Ramos (cell line): ENCODE measurements around the gene ATP6V1F.

Experiments
- in situ Hi-C: fragments of 300-500 bp; cut with MboI; formaldehyde crosslinking; loops from one replicate; pipeline ENCODE4 v1.14.3; 2022; ENCODE audit warnings: low sequenced_read_pairs; ENCODE audit not compliant: unreplicated experiment

Gene ATP6V1F, protein sequence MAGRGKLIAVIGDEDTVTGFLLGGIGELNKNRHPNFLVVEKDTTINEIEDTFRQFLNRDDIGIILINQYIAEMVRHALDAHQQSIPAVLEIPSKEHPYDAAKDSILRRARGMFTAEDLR

DNA sequence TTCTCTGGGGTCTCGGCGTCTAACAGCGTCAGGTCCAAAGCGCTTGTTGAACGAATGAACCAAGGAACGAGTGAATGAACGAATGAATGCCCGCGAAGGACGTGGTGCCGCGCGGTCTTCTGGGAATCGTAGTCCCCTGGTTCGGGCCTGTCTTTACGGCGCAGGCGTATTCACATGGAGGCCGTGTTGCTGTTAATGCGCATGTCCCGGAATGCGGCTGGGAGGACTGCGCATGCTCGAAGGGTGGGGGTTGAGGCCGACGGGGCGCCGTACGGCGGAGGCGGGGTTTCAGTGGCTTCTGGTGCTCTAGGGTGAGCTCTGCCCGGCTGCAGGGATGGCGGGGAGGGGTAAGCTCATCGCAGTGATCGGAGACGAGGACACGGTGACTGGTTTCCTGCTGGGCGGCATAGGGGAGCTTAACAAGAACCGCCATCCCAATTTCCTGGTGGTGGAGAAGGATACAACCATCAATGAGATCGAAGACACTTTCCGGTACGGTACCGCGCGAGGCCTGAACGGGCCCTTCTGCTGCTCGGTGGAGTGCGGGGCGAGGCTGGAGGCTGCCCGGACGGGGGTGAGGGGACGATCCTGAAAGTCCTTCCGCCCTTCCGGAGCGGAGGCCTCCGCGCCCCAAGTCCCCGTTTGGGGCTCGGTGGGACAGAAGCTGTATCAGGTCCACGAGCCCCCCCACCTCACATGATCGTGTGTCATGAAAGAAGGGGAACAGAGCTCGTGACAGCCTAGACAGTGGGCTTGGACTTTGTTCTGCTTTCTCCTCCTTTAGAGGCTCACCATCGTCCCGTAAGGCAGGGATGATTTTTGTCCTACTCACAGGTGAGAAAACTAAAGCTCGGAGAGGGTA is at the start of gene ATP6V1F:
Gene ATP6V1F (plus strand): TSS at position 286 of the 862 bp plus-strand sequence. CDS start 49 bp downstream, at position 335.
- in situ Hi-C loops: no loop called here

DNA sequence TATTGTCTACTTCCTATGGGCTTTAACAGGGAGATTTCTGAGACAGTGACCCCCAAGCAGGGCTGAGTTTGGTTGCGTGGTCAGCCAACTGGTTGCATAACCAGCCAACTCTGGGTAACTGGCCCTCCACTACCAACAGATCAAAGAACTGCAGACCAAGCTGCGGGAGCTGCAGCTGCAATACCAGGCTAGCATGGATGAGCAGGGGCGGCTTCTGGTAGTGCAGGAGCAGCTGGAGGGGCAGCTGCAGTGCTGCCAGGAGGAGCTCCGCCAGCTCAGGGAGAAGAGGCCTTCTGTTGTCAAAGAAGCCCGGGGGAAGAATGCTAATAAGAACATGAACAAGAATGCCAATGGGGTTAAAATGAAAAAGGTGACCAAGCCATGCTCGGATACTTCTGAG is 48.2 kb upstream of the ATP6V1F start:
- in situ Hi-C loops: no loop called here

DNA sequence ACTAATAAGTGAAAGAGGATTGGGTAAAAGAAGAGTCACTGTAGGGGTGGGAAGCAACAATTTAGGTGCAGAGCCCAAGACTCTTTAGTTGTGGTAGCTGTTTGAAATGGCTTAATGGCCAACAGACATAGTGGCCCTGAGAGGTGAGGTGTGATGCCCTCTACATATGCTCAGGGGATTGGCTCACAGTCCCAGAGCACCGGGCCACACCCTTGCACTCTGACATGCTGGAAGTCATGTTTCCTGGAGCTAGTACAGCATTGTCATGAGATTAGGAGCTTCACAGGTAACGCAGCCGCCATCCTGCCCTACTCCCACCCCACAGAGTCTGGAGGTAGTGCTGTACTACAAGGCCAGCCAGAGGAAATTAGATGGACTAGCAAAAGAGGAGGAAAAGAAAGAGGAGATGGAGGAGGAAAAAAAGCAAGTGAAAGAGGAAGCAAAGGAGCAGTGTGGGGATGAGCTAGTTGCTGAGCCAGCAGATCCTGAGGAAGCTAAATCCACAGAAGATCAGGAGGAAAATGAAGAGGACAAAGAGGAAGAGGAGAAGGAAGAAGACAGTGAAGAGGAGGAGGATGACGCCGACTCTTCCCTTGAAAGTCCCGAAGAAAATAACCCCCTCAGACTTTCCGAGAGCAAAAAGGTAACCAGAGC is 47.2 kb upstream of the ATP6V1F start:
- in situ Hi-C loops: no loop called here

DNA sequence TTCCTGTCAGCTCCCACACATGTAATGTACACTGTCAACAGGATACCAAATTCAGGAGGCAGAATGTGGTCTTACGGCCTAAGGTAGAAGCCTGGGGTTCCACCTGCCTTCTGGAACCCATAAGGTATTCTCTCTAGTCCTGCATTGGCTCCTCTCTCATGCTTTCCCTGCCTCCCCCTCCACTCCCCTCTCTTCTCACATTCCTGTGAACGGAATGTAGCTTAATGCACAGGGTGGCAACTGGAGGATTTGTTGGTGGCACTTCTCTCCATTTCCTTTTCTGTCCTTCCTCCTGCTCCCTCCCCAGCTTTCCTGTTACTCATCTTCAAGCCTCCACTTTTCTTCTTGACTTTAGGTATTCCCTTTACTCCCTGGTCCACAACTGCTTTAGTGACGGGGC is 44.0 kb upstream of the ATP6V1F start:
- in situ Hi-C loops: no loop called here

DNA sequence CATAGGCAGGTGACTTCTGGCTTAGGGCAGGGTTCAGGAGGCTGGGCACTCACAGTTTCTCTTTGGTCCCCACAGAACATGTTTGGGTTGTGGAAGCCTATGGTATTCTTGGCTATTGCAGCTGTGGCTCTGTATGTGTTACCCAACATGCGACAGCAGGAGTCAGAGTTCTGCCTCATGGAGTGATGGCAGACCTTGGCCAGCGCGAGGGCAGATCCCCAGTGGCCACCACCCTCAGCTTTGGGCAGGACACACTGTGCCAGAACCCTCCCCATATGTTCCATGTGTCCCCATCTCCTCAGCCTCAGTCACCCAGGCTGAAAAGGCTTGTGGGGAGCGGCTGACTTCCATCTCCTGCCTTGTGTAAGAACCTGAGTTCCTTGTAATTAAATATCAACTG is 40.9 kb upstream of the ATP6V1F start:
- in situ Hi-C loops: no loop called here

DNA sequence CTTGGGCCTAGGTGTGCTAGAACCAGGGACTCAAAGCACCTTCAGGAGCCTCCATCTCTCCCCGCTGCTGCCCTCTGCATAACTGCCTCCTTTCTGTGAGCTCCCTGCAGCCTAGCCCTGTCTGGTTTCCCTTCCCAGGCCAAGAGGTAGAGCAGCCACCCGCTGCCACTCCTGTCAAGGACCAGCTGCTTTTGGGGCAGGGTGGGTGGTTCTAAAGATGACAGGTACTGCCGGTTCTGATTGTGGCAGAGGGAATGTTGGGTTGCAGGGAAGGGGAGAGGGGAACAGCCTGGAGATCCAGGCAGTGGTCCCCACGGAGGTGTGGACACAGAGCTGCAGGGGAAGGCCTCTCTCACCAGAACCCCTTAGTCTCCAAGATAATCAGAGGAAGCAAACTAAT is 36.1 kb upstream of the ATP6V1F start:
- in situ Hi-C loops: no loop called here

DNA sequence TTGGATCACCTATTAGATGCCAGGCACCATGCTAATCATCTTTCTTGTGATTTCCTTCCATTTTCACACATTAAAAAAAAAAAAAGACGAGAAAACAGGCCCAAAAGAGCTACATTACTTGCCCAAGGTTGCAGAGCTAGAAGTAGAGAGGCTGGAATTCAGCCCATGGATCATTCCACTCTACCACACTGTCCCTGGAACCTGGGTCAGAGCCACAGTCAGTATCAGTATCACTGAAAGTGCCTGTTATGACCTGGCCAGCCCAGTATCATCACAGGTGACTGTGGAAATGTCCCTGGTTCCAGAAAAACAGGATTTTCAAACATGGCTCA is 35.8 kb upstream of the ATP6V1F start:
- in situ Hi-C loops: no loop called here

DNA sequence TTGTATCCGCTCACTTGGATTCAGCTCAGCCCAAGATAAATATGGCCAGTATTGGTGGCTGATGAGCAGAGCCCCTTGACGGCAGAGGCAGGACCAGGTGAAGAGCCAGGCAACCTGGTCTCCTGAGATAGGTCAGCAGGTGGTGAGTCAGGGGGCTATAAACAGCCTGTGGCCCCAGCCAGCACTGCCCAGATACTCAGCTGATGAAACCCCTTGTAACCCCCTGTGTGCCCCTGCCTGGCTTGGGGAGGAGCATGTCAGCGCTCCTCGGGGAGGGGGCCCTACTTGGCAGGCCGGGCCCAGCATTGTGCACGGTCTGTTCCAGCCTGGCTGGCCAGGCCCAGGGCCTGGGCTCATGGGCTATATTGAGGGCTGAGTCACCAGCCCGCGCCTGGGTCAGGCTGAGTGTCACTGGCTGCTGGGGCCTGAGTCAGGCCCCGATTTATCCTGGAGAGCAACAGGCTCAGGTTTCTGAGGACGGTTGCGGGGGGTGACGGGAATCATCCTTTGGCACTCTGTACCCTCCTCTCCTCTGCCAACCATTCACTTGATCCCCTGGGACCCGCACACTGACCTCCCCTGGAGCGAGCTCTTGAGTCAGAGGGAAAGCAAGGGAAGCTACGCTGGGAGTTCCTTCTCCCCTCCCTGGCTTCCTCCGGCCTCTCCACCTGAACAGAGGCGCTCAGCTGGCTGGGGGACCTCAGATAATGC is 35.3 kb upstream of the ATP6V1F start:
- in situ Hi-C loops: no loop called here

DNA sequence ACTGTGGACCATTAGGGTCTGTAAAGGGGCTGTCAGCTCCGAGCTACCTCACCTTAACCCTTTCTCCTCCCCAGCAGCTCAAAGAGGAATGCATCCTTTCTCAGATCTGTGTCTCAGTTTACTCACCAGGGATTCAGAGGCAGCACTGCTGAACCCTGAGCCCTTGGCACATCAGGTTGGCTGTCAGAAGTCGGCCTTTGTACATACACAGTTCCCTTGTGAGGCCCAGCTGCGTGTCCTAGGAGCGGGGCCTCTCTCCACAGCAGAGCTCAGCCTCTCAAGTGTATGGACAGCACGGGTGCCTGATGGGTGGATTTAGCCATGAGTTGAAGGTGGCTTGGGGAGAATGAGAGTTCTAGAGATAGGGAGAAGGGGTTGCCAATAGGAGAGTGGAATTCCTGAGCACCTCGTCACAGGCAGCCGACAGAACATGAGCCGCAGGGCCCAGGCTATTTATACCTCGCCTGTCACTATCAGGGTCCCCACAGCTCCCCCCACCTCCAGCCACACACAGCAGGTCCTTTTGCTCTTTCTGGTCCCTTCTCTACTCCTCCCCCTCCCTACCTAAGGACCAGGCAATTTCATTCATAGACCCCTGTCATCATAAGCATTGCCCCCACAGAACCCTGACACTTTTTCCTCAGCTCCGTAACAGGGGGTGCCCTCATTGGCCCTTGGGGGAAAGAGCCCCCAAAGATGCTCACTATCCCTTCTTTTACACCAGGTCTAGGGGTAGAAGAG is 34.5 kb upstream of the ATP6V1F start:
- in situ Hi-C loops: no loop called here

DNA sequence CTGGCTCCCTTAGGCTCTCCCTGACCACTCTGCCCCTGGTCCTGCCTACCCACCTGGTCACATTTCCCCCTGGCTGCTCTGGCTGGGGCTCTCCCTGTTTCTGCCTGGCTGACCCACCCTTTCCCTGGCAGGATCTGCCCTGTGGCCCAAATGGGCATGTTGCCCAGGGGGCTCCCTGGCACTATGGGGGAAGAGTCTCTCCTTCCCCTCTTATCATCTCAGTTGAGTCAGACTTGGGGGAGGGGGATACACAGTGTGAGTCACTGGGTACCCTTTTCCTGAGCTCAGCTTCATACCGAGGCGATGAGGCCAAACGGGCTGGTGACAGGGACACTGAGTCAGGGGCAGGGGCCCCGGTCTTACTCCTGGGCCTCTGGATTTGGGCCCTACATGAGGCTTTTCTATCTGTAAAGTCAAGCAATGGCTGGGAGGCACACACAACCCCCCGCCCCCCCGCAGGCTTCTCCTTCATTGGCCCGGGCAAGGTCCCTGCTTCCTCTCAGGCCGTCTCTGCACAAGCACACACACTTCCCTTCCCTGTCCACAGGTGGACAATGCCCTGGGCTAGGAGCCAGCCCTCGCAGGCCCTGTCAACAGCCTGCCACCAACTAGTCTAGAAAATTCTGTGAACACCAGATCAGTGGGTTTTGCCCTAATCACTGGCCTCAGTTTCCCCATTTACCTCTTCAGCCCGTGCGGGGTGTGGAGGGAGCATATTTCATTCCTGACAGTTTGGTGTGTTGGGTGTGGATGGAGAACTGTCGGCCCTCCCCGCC is 33.1 kb upstream of the ATP6V1F start:
- in situ Hi-C loops: no loop called here

DNA sequence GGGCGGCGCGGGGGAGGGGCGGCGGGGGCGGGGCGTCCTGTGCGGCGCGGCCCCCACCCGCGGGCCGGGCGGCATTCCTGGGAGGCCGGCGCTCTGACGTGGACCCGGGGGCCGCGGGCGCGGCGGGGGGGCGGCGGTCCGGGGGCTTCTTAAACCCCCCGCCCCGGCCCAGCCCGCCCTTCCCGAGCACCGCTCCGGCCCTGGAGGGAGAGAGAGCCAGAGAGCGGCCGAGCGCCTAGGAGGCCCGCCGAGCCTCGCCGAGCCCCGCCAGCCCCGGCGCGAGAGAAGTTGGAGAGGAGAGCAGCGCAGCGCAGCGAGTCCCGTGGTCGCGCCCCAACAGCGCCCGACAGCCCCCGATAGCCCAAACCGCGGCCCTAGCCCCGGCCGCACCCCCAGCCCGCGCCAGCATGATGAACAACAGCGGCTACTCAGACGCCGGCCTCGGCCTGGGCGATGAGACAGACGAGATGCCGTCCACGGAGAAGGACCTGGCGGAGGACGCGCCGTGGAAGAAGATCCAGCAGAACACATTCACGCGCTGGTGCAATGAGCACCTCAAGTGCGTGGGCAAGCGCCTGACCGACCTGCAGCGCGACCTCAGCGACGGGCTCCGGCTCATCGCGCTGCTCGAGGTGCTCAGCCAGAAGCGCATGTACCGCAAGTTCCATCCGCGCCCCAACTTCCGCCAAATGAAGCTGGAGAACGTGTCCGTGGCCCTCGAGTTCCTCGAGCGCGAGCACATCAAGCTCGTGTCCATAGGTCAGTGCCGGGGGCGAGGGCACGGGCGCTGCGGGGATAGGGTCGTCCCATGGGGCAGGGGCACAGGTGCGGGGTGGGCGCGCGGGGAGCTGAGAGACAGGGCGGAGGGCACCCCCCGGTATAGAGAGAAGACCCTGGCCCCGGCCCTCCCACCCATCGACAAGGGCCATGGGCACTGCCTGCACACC is 32.2 kb upstream of the ATP6V1F start, which contains the start of gene FLNC:
Gene FLNC (plus strand): TSS at position 176 of the 947 bp plus-strand sequence. CDS start 232 bp downstream, at position 408.
- in situ Hi-C loops: no loop called here

DNA sequence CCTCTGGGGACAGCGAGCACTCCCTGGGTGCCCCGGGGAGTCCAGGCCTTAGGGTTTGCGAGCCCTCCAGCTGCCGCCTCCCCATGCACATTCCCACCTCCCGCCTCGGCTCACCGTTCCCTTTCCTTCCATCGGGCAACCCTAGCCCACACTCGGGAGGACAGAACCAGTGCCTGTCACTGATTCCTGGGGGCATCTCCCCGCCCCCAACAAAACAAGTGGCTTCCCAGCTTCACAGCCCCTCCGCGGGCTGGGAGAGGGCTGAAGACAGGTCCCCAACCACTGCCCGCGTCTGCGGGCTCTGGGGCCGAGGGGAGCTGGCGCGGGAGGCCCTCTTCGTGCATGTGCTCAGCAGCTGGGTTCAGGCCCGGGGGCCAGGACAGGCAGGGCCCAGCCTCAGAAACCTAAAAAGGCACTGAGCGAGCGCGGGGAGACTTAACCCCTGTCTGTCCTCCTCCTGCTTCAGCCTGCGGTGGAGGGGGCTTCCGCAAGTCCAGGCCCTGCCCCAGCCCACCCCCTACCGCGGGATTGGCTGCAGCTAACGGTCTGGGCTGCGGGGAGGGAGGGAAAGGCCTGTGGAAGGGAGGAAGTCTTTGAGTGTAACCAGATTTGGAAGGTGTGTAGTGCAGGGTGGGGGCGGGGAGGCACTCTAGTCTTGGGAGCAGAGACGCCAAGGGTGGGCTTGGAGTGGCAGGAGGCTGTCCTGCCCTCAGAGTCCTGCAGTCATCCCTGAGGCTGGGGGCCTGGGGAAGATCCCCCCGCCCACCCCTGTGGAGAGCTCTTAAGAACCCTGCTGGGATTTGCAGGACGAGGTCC is 31.3 kb upstream of the ATP6V1F start:
- in situ Hi-C loops: no loop called here

DNA sequence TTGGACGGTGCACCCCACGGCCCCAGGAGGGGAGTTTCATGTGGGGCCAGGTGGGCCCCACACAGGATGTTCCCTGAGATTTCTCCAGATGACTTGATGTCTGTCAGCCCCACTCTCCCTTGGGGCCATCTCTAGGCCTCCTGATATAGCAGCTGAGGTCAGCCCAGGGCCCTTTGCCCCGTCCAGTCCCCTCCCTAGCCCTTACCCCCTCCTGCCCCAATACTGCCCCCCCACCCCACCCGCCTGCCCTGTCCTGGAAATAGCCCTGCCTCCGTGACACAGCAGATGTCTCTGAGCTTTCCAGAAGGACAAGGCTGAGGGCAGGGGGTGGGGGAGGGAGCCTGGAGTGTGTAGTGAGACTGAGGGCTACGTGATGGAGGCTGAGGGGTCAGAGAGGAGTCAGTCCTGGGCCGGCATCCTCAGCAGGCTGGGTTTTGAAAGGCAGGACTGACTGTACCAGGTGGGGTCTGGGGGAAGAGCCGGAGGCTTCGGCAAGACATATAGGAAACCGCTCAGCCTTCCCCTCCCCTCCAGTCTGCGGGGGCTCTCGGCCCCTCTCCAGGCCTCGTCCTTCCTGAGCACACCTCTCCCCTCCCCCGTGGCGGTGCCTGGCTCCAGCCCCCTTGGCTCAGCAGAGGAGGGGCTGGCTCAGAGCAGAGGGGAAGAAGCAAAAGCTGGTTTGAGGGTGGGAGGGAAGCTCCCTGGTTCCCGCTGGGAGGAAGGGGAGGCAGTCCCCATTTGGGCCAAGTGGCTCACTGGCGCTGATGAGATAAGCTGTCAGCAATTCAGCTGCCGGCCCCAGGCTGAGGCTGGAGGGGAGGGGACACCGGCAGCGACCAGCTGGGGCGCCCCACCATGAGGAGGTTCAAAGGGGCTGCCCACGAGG is 30.4 kb upstream of the ATP6V1F start:
- in situ Hi-C loops: no loop called here

DNA sequence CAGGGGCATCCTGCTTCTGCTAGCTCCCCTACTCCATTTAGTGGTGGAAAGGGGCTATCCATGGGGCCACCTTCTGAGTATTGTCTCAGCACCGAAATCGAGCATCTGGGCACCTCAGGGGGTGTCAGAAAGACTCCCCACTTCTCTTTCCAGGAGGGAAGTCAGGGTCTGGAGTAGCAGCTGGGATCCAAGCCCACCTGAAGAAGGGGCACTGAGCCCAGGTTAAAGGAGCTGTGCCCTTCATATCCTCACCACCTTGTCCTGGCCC is 29.8 kb upstream of the ATP6V1F start:
- in situ Hi-C loops: no loop called here

DNA sequence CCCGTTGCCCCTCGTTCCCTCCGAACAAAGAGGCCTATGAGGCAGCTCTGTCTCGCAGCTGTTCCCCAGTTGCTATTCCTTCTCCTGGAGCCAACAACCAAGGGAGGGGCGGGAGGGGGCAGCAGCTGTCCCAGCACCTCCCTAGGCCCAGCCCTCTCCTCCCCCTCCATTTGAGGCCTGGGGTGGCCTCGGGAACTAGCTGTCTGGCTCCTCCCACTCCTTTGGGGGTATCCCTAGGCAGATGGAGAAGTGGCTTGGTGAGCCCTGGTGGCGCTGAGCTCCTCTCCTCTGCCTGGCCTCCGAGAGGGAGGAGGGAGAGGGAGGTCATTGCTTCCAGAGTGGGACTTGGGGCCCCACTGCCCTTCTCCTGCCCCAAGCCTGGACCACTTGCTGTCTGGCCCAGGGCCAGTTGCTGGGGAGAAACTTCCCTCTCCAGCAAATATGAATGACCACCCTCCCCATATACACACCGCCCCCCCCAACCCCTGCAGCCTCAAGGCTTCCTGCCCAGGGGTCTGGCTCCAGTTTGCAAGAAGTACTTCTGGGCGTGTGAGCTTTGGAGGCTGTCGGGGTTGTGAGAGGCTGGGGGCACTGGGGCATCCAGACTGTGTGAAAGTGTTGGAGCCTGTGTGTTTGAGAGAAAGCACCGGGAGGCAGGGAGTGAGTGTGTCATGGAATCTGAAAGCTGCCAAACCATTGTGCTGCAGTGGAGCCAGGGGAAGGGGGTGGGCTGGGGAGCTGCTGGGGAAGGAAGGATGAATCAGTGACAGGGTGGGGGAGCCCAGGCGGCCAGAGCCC is 29.3 kb upstream of the ATP6V1F start:
- in situ Hi-C loops: no loop called here

DNA sequence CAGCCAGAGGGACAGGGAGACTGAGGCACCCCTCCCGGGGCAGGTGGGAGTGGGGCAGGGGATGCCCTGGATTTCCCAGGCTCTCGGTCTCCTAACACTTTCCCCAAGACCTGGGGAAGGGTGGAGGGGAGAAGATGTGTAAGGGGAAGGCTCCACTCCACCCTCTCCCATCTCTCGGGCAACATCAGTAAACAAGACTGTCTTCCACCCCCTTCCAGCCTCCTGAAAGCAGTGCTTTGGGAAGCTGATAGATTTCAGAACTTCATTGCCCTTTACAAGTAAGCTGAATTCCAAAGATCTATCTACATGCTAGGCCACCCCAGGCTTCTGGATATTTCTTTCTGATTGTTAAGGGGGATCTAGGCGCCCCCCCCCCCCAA is 28.7 kb upstream of the ATP6V1F start:
- in situ Hi-C loops: no loop called here
